Measurements from ENCODE around the gene GGTLC2. TPM values are rescaled to one million over a fixed set of nuclear protein-coding genes. Genes with fewer than 3 reads are reported as not detected.
"Not testable (repeated sequence)": the region's sequence is repeated elsewhere in the genome, so short reads cannot be mapped to it uniquely, and the experiment has no call there.

The GGTLC2 gene
- total RNA-seq, 3 donors from 2014 or later = not detected

- Histone ChIP-seq H3K4me3 (no peak overlapping the region), H3K9me3 (peaks cover 0 to 8% of the 10 kb centered on the region in 2 donors), H3K27ac (no peak overlapping the region), H3K4me1 (no peaks in the 10 kb centered on the region), H3K27me3 (no peaks in the 10 kb centered on the region), H3K36me3 (no peaks in the 10 kb centered on the region)
- TF ChIP-seq POLR2A (IDR thresholded peaks at IDR 0.05) = no peak
- no peak for TF ChIP-seq POLR2AphosphoS5 (IDR thresholded peaks at IDR 0.05)
- TF ChIP-seq, protein P1, sequence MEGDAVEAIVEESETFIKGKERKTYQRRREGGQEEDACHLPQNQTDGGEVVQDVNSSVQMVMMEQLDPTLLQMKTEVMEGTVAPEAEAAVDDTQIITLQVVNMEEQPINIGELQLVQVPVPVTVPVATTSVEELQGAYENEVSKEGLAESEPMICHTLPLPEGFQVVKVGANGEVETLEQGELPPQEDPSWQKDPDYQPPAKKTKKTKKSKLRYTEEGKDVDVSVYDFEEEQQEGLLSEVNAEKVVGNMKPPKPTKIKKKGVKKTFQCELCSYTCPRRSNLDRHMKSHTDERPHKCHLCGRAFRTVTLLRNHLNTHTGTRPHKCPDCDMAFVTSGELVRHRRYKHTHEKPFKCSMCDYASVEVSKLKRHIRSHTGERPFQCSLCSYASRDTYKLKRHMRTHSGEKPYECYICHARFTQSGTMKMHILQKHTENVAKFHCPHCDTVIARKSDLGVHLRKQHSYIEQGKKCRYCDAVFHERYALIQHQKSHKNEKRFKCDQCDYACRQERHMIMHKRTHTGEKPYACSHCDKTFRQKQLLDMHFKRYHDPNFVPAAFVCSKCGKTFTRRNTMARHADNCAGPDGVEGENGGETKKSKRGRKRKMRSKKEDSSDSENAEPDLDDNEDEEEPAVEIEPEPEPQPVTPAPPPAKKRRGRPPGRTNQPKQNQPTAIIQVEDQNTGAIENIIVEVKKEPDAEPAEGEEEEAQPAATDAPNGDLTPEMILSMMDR (IDR thresholded peaks at IDR 0.05) = no peak
- intact Hi-C loops (cut with DNase I; ENCODE audit: low total_unique reads) = no loop called here
- no peak for DNase-seq (ENCODE audit: low spot score in 2 of 2)
Observed at GRCh38 chr22:22603470-22603947, 40.9 kb upstream of the GGTLC2 start.

DNA sequence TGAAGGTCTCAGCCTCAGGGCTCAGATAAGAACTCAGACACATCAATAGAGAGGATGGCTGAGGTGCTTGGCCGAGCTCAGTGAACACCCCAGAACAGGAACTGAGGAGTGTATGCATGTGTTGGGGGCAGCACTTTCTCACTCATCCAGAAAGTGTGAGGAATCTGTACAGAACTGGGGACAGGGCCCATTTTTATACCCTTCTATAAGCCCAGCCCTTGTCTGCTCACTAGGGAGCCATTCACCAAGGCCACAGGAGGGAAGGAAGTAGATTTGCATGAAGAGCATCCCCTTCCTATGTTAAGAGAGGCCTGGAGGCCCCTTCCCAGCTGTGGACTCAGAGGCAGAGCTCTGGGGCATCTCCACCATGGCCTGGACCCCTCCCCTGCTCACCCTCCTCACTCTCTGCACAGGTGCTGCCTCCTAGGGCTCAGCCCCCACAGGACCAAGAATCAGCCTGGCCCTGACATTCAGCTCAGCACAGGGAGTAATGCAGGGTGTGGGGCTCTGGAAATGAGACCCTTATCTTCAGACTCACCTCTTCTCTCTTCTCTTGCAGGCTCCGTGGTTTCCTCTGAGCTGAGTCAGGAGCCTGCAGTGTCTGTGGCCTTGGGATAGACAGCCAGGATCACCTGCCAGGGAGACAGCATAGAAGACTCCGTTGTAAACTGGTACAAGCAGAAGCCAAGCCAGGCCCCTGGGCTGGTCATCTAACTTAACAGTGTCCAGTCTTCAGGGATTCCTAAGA lies 39.9 kb upstream of the GGTLC2 start:
- Histone ChIP-seq H3K9me3 (peaks cover 0 to 8% of the 10 kb centered on the region in 2 donors), H3K27me3 (no peaks in the 10 kb centered on the region), H3K4me1 (no peaks in the 10 kb centered on the region), H3K4me3 (no peak overlapping the region), H3K36me3 (no peaks in the 10 kb centered on the region), H3K27ac (no peak overlapping the region)
- TF ChIP-seq, protein P1 (IDR thresholded peaks at IDR 0.05) = no peak
- TF ChIP-seq POLR2A (IDR thresholded peaks at IDR 0.05) (no peak), POLR2AphosphoS5 (IDR thresholded peaks at IDR 0.05) (no peak)
- no peak for DNase-seq (ENCODE audit: low spot score in 2 of 2)
- intact Hi-C loops (cut with DNase I; ENCODE audit: low total_unique reads) = no loop called here

GRCh38 chr22:22605074-22605404 lies 39.4 kb upstream of the GGTLC2 start:
- peaks cover 0 to 8% of the 10 kb centered on the region in 2 donors for H3K9me3 ChIP-seq
- TF ChIP-seq POLR2A (IDR thresholded peaks at IDR 0.05) (no peak), POLR2AphosphoS5 (IDR thresholded peaks at IDR 0.05) (no peak)
- TF ChIP-seq, protein P1 (IDR thresholded peaks at IDR 0.05) = no peak
- H3K4me3 ChIP-seq = no peak overlapping the region
- no peak for DNase-seq (ENCODE audit: low spot score in 2 of 2)
- H3K27me3 ChIP-seq = no peaks in the 10 kb centered on the region
- H3K4me1 ChIP-seq = no peaks in the 10 kb centered on the region
- H3K27ac ChIP-seq = no peak overlapping the region
- intact Hi-C loops (cut with DNase I; ENCODE audit: low total_unique reads) = no loop called here
- H3K36me3 ChIP-seq = no peaks in the 10 kb centered on the region

- H3K4me1 ChIP-seq; H3K27me3 ChIP-seq; intact Hi-C loops (cut with DNase I; ENCODE audit: low total_unique reads): not testable (repeated sequence)
Observed at GRCh38 chr22:22608022-22608421, 36.4 kb upstream of the GGTLC2 start.

GRCh38 chr22:22609291-22609690 lies 35.1 kb upstream of the GGTLC2 start:
- H3K4me1 ChIP-seq = no peaks in the 10 kb centered on the region
- TF ChIP-seq POLR2A (IDR thresholded peaks at IDR 0.05) (no peak), POLR2AphosphoS5 (IDR thresholded peaks at IDR 0.05) (no peak)
- TF ChIP-seq, protein P1 (IDR thresholded peaks at IDR 0.05) = no peak
- no peak overlapping the region for H3K27ac ChIP-seq
- H3K27me3 ChIP-seq = no peaks in the 10 kb centered on the region
- peaks cover 0 to 8% of the 10 kb centered on the region in 2 donors for H3K9me3 ChIP-seq
- intact Hi-C loops (cut with DNase I; ENCODE audit: low total_unique reads) = no loop called here
- DNase-seq (ENCODE audit: low spot score in 2 of 2) = no peak
- no peak overlapping the region for H3K4me3 ChIP-seq
- no peaks in the 10 kb centered on the region for H3K36me3 ChIP-seq

More at GRCh38 chr22:22608022-22608421, 36.4 kb upstream of the GGTLC2 start:
- H3K36me3 ChIP-seq; H3K9me3 ChIP-seq; DNase-seq (ENCODE audit: low spot score in 2 of 2); H3K4me3 ChIP-seq; H3K27ac ChIP-seq: not testable (repeated sequence)

Measured in breast epithelium (tissue), 4 donors.